CD4-positive, alpha-beta T cell treated with Interleukin-1 beta for 1 hour (primary cell): Measurements from ENCODE around the gene PPFIA4.
"Not testable (repeated sequence)": the region's sequence is repeated elsewhere in the genome, so short reads cannot be mapped to it uniquely, and the experiment has no call there.

Source experiments
- DNase-seq, 2 donors: peaks; one replicate each; pipeline ENCODE4 v3.0.0-alpha.2; 2020 to 2022

PPFIA4 gene

DNA sequence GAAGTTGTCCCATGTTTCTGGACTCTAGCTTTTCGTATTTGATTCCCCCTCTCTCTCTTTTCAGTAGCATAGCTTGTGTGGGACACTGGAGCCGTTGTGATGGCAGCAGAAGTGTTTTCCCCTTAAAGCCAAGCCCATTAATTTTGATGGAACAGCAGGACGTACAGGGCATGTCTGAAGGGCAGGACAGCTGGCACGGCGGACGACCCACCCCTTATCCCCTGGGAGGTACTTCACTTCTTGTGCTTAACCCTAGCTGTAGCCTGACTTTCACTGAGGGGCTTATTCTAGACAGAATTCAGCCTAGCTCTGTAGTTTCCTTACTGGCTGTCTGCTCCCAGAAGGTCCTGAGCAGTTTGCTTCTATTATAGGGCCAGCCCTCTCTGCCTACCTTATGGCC is 8.6 kb upstream of the PPFIA4 start:
- no peak for DNase-seq

GRCh38 chr1:203022855-203023254 is 3.4 kb upstream of the PPFIA4 start:
- not testable (repeated sequence) for DNase-seq

- no peak for DNase-seq
Measured at GRCh38 chr1:203025686-203026030, 633 bp upstream of the PPFIA4 start.

DNA sequence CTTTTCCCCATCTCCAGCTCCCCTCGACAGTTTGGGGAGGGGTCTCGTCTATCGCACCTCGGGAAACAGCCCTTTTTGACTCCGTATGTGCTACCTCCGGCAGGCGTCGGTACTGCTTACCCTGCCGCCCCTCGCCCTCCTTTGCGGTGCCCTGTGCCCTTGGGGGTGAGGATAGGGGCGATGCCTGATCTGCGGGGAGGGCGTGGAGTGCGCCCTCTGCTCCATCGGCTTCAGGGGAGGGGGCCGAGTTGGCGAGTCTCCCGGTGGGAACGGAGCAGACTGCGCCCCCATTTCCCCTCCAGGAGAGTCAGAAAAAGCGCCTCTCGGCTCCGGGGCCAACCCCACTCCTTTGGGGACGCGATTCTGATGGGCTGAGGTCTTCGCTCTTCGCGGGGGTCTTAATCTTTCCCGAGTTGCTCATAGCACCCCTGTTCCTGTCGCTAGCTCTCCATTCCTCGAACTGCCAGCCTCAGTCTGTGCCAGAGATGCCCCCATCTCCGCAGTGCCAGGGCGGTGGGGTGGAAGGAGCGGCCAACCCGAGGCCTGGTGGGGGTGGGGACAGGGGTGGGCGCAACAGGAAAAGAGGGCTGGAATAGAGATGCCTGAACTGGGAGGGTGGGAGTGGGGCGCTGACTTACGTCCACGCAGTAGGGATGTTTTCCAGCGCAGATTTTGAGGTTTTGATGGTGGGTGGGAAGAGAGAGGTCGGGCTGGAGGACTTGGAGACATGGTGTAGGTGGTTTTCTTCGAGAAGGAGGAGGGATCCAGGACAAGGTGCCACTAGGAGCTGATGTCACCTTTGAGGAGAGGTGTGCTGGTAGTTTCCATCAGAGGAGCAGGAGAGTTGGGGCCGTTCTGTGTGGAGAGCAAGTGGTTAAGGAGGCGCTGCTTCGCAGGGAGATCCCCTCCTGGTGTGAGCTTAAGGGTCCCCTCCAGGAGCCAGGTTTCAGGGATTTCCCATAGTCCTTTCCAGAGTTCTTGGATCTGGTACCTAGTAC is 674 bp downstream of the PPFIA4 start:
- DNase-seq, result no peak

DNA sequence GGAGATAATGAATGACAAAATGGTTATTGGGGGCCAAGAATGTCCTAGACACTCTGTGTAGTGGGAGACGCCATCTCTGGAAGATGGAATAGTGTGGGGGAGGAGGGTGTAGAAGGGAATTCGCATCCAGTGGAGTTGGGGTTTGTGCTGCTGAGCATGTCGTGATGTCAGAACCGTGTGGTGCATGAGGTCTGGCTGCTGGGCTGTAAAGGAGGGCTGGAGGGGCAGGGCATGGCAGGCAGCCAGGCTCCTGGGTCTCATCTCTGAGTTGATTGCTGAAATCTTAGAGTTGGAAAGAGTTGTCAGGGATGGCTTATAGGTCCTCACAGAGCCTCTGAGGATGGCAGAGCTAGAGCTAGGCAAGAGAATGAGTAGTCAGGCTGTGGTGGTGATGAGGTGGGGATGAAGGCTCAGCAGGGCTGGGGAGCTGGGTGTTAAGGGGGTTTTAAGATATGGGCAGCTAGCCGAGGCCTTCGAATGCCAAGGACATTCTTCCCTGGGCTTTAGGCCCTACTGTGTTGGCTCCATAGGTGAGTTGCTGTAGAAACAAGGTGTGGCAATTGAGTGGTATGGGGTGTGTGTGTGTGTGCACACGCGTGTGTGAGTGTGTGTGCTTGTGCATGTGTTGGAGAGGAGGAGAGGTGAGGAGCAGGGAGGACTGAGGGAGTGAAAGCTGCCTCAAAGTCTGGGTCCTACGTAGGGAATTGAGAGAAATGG is 1.9 kb downstream of the PPFIA4 start:
- DNase-seq, result no peak

- DNase-seq, result no peak
Measured at GRCh38 chr1:203028784-203029553, 2.7 kb downstream of the PPFIA4 start.

GRCh38 chr1:203031467-203031866 is 5.2 kb downstream of the PPFIA4 start:
- no peak for DNase-seq

DNA sequence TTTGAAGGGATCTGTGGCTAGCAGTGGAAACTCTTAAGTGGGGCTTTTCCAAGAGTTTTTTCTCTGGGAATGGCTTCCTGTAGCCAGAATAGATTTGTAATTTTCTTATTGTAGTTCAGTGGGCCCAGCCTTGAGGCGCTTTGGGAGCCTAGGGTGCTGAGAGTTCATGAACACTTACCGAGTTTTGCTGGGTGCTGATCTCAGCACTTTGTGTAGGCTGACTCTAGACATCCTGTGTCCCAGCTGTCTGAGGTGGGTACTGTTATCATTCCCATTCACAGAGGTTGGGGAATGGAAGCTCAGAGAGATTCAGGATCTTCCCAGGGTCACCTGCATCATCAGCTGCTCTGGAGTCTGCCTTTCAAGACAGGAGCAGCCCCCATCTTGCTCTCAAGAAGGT is 7.0 kb downstream of the PPFIA4 start:
- DNase-seq, result no peak

DNA sequence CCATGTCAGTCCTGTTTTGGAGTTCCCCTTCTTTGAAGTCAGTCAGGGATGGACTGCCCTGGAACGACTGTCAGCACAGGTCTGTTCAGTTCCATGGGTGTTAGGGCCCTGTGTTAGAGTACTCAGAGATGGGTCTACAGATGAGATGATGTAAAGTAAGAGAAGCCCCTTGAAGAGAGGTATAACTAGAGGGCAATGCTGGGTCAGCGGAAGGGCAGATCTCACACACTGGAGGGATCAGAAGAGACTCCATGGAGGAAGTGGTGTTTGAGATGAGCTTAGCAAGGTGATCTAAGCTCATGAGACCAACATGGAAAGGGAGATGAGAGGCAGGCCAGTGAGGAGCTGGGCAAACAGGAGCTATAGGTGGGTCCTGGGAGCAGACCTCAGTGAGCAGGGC is 7.6 kb downstream of the PPFIA4 start:
- no peak for DNase-seq

DNA sequence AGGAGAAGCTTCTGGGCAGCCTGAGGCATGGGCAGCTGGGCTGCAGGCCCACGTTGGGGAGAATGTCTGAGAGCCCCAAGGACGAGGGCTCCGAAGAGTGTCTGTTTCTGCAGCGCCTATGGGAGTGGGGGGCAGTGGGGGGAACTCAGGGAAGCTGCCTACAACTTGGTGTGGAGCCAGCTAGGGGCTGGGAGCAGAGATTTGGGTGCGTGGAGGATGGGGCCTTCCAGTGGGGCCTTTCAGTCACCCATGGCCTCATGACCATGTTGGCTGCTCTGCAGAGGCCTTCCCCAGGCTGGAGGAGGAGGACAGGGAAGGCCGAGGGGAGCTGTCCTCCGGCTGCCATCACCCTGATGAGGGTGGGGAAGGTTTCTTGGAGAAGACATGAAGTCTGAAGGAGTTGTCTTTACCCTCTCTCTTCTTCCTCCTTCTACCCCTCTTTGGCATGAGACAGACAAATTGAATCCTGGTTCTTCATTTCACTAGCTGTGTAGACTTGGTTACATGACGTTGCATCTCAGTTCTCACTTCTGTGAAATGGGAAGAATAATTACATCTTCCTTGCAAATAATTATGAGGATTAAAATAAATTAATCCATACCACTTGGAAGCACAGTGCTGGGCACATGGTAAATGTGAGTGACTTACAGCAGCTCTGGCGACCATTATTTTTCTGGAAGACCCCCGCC is 8.3 kb downstream of the PPFIA4 start:
- DNase-seq, result no peak

- no peak for DNase-seq
Measured at GRCh38 chr1:203035111-203036000, 9.1 kb downstream of the PPFIA4 start.

DNA sequence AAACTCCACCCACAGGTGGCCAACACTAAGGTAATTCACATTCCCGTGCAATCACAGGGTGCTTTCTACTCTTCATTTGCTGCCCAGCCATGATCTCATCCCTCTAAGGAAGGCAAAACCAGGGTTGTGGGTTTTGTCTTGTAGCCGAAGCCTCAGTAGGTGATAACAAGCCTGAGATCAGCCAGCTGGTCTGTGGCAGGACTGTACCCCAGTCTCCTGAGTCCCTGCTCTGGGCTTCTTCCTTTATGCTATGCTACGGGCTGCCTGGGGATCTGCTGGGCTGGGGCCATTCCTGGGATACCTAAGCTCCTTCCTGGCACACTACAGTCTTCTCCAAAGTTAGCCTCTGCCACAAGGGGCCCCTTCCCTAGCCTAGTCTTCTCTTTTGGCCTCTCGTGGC is 9.8 kb downstream of the PPFIA4 start:
- no peak for DNase-seq

- no peak for DNase-seq
Measured at GRCh38 chr1:203036537-203036936, 10.2 kb downstream of the PPFIA4 start.

DNA sequence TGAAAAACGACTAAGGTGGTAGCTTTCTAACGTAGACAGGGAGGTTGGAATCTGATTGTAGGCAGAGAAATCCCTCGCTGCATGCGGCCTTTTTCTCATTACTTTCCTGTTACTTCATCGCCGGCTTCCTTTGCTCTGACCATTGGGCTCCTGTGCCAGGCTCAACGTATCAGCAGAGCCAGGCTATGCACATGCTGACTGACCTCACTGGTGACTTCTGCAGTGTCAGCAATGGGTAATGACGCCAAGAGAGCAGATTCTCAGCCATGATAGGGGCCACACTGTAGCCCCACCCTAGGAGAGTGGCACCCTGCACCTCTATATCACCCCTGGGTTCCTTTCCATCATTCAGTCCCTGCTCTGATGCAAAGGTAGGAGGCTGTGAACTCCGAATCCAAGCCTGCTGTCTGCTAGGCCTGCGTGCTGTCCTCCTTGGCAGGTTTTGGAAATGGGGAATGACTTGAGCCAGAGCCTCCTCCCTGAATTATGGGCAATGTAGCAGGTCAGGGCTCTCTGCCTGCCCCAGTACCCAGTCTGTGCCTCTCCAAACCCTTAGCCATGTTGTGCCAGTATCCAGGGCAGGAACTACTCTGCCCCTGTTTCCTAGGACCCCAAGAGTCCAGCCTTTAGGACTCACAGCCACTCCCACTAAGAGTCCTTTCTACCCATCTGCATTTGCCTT is 11.4 kb downstream of the PPFIA4 start:
- no peak for DNase-seq

GRCh38 chr1:203038217-203038741 is 12.0 kb downstream of the PPFIA4 start:
- no peak for DNase-seq

DNA sequence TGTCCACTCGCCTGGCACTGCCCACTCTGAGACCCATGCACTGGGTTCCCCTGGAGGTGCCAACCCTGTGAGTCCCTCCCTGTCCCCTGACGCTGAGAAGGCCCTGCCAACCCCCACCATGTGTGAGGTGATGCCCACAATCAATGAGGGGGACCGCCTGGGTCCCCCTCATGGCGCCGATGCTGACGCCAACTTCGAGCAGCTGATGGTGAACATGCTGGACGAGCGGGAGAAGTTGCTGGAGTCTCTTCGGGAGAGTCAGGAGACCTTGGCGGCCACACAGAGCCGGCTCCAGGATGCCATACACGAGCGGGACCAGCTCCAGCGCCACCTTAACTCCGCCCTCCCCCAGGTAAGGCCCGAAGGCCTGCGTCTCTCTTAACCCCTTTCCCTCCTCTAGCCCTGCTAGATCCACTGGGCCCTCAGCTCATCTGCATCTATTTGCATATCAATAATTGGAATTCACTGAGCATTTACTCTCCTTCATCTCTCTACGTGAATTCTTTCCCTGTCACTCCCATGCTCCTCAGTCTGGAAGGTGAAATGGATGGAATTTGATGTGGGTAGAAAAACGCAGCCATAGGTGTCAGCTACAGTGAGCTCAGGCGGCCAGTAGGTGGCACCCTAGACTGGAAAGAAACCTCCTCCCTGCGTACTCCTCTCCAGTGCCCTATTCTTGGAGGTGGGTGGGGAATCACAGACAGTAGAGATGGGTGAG is 12.8 kb downstream of the PPFIA4 start:
- peak; percentile 62 for DNase-seq

DNA sequence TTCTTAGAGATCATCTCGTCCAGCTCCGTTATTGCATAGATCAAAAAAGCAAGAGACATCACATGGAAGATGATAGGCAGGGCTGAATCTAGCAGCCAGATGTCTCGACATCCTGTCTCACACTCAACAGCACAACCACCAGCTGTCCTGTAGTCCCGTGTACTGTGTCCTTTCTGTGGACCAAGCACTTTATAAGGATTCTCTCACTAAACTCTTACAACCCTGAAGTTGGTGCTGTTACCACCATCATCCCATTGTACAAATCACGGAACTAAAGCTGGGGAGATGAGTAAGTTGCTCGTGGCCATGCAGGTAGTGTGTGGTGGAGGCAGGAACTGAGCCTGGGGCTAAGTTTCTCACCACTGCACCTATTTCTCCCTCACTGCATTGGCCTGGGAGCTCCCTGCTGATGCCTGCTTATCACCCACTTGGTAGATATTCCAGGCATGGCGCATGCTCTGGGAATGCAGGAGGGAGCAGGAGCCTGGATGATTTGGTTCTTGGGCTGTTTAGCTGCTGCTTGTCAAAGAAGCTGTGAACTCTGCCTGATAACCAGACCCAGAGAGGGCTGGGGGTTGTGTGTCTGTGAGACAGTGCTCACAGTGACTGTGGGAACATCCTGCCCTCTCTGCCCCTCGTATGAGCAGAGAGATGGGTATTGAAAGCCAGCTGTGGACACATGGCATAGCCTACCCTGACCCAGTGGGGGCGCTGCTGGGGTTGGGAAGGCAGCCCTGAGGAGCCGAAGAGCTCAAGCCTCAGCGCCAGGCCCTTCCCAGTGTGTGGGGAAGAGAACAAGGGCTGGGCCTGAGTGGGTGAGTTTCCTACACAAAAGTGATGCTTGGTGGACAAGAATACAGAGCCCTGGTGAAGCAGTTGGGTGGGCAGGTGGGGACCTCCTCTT is 13.6 kb downstream of the PPFIA4 start:
- no peak for DNase-seq

DNA sequence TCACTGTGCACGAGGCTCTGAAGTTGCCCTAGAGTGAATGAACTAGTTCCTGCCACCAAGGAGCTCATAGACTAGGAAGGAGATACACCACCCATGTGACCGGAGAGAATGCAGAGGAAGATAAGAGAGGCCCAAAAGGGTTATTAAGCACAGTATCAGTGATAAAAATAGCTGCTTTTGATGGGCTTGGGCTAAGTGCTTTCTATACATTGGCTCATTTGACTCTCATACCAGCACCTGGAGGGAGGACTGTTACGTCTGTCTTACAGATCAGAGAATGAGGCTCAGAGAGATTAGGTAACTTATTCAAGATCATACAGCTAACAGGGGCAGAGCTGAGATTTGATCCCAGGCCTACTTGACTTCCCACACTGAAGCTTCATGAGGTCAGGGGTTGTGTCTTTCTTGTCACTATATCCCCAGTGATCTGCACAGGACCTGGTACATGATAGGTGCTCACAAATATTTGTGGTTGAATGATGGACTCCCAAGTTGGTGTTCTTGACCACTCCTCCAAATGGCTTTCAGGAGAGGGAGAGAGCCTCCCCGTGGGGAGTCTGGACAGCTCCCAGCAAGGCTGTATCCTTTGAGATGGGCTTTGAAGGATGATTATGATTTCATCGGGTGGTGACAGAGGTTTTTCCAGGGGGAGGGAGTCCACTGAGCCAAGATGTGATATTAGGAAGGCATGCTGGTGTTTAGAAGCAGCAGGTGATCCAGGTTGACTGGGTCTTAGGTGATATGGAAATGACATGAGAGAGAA is 14.4 kb downstream of the PPFIA4 start:
- DNase-seq, result no peak
